ENCODE data around the gene VPS45. TPM values are rescaled to one million over a fixed set of nuclear protein-coding genes. Genes with fewer than 3 reads are reported as not detected.
"Not testable (repeated sequence)": the region's sequence is repeated elsewhere in the genome, so short reads cannot be mapped to it uniquely, and the experiment has no call there.

The VPS45 gene
- total and polyA plus RNA-seq, 2 of the 4 experiments (the other 2 are of a cell fraction), result 32.4 to 33.3 TPM

DNA sequence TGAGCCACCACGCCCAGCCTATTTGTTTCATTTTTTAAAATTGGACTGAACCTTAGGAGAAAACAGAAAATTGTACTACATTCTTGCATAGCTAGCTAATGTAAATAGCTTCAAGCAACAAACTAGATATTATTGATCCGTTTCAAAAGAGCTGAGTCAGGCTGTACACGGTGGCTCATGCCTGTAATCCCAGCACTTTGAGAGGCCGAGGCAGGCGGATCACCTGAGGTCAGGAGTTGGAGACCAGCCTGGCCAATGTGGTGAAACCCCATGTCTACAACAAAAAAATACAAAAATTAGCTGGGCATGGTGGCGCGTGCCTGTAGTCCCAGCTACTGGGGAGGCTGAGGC is 118.8 kb downstream of the VPS45 start:
- H3K4me3 ChIP-seq (ENCODE audit: insufficient read depth, low read depth, low read length); H3K27me3 ChIP-seq (ENCODE audit: control insufficient read depth, insufficient read depth, low read length): not testable (repeated sequence)

More for the DNA sequence above, 118.8 kb downstream of the VPS45 start:
- H2BK120ac ChIP-seq (ENCODE audit: low read depth, low read length), result peak overlapping the region; percentile 52; the same call in 1 of the 2 replicates
- H2BK15ac ChIP-seq (ENCODE audit: low read depth, low read length); dilution Hi-C loops (cut with HindIII; ENCODE audit: low sequenced_read_pairs, unreplicated experiment); H4K5ac ChIP-seq (ENCODE audit: low read depth, low read length); H4K20me1 ChIP-seq (ENCODE audit: insufficient read depth, low read length); H3K14ac ChIP-seq (replicated peaks; ENCODE audit: low read depth, low read length); H2BK5ac ChIP-seq (ENCODE audit: low read depth, low read length, poor library complexity, severe bottlenecking); in situ Hi-C loops (cut with MboI; ENCODE audit: low sequenced_read_pairs); H3K23ac ChIP-seq (ENCODE audit: low read depth, low read length); H3K36me3 ChIP-seq (ENCODE audit: control insufficient read depth, insufficient read depth, low read length); ATAC-seq (ENCODE audit: low read depth); H3K9ac ChIP-seq (ENCODE audit: low read depth, low read length); H2AFZ ChIP-seq (replicated peaks; ENCODE audit: low read length, poor library complexity); H3K79me1 ChIP-seq (ENCODE audit: low read depth in 1 of 2, low read length in 2 of 2); H3K56ac ChIP-seq (ENCODE audit: extremely low read depth, insufficient read depth, low read length); H3K4me1 ChIP-seq (ENCODE audit: control insufficient read depth, insufficient read depth, low read length); H3K18ac ChIP-seq (ENCODE audit: low read depth, low read length); BruUV-seq (replicated peaks); H4K91ac ChIP-seq (ENCODE audit: insufficient read depth, low read depth, low read length); H2AK9ac ChIP-seq (replicated peaks; ENCODE audit: low read depth, low read length, poor library complexity); H3K9me1 ChIP-seq (ENCODE audit: insufficient read depth, low read length); H3K4me2 ChIP-seq (ENCODE audit: low read depth, low read length); intact Hi-C loops (cut with micrococcal nuclease); H3K9me3 ChIP-seq (ENCODE audit: control insufficient read depth, insufficient read depth, low read length); DNase-seq: not testable (repeated sequence)
- POLR2A ChIA-PET (ENCODE audit: unreplicated experiment), result interaction anchor here (0.8 to 1.7 kb wide), 2 partner anchors 36 to 299 kb away, joined by 5 to 9 read pairs; partner anchors contain the start of gene PLEKHO1
- peak overlapping the region; percentile 58 to 79; a peak in 2 of 4 replicates for H4K8ac ChIP-seq (ENCODE audit: low read depth in 2 of 2, low read length in 2 of 2)
- peak overlapping the region; percentile 50; the same call in 1 of the 2 replicates for H2AK5ac ChIP-seq (ENCODE audit: low read depth, low read length)
- H2BK20ac ChIP-seq (ENCODE audit: low read depth, low read length), result 0 out of 2 replicates have a peak overlapping the region, but pooled peaks have one; percentile 62
- H3K27ac ChIP-seq (ENCODE audit: insufficient read depth, low read length), result peak overlapping the region; percentile 22; the same call in 1 of the 2 replicates
- 80% methylated on average over 2 of the region's 7 CpGs; no CpG with 5 or more reads in 1 of the 2 experiments for WGBS, 2 experiments (ENCODE audit: extremely low coverage in 2 of 2, insufficient read length in 1 of 2)
- H3K4ac ChIP-seq (ENCODE audit: low read depth, low read length), result 0 out of 2 replicates have a peak overlapping the region, but pooled peaks have one; percentile 15
- CTCF ChIA-PET, result interaction anchor here (0.6 to 1.6 kb wide), 11 partner anchors 8 to 268 kb away, joined by 3 to 13 read pairs (median 6); partner anchors contain the start of gene VPS45
